T-cell (primary cell): ENCODE results near the gene IRF9. TPM values are rescaled to one million over a fixed set of nuclear protein-coding genes. Genes with fewer than 3 reads are reported as not detected.
A peak's percentile ranks its signal among the peaks of the same experiment; 100 is the strongest.

Experiments used
- ATAC-seq, 4 experiments: fragments of 200-7000 bp in 3 of 4; fragments of 150-1000 bp in 1 of 4; cut with Tn5 transposase; replicated peaks in 1 of 4; 1 replicate in 3 of 4; 2 replicates in 1 of 4; pipeline ENCODE4 v1.10.0; 2021; ENCODE audit warnings: moderate library complexity in 3 of 4, mild to moderate bottlenecking in 2 of 4, moderate number of reproducible peaks in 1 of 4
- CTCF ChIA-PET, 2 donors: fragments of 300-600 bp; sonication (Branson Sonifier 250); formaldehyde crosslinking; loops; one replicate each; lab custom pipeline; 2022; ENCODE audit warnings: antibody characterized with exemption in 2 of 2; lab: Charles Lee
- POLR2A ChIA-PET, 2 donors: fragments of 300-600 bp; sonication (Branson Sonifier 250); formaldehyde crosslinking; loops; one replicate each; lab custom pipeline; 2022; ENCODE audit warnings: antibody characterized with exemption in 2 of 2; lab: Charles Lee
- DNase-seq, 35 experiments: peaks; one replicate each; pipeline versions ENCODE4 v3.0.0 to v3.0.0-alpha.2; 2013 to 2023
- H3K27ac ChIP-seq: one replicate; pipeline ENCODE4 v1.5.1; 2013; ENCODE audit warnings: low read length
- H3K27me3 ChIP-seq, 2 experiments: replicated peaks in 1 of 2; 1 replicate in 1 of 2; 2 replicates in 1 of 2; pipeline versions ENCODE4 v1.6.1 to v1.7.0; 2013; ENCODE audit warnings: low read length in 1 of 2, mixed read lengths in 1 of 2; ENCODE audit not compliant: control insufficient read depth in 2 of 2, insufficient read depth in 2 of 2; ENCODE audit errors: extremely low read depth in 1 of 2
- H3K36me3 ChIP-seq, 2 donors: 1 replicate in 1 of 2; 2 replicates in 1 of 2; pipeline versions ENCODE4 v1.6.1 to v1.7.0; 2013; ENCODE audit warnings: low read length in 1 of 2; ENCODE audit not compliant: control insufficient read depth in 2 of 2, insufficient read depth in 1 of 2; ENCODE audit errors: extremely low read depth in 1 of 2
- H3K4me1 ChIP-seq, 2 experiments: 1 replicate in 1 of 2; 2 replicates in 1 of 2; pipeline versions ENCODE4 v1.6.1 to v1.7.0; 2013; ENCODE audit warnings: low read length in 2 of 2, mixed read lengths in 1 of 2; ENCODE audit not compliant: insufficient read depth in 2 of 2, control insufficient read depth in 1 of 2; ENCODE audit errors: extremely low read depth in 1 of 2
- H3K4me3 ChIP-seq, 2 donors: 1 replicate in 1 of 2; 2 replicates in 1 of 2; pipeline versions ENCODE4 v1.5.1 to v1.7.0; 2013; ENCODE audit warnings: mild to moderate bottlenecking in 2 of 2, low read length in 1 of 2, moderate library complexity in 1 of 2; ENCODE audit not compliant: control insufficient read depth in 1 of 2; ENCODE audit errors: extremely low read depth in 1 of 2
- H3K9me3 ChIP-seq: 2 replicates; pipeline ENCODE4 v1.7.0; 2013
- H3K27ac Mint-ChIP-seq, 2 donors: one replicate each; pipeline ENCODE4 v1.8.0; 2020 to 2021; ENCODE audit warnings: mild to moderate bottlenecking in 2 of 2, mixed read lengths in 2 of 2
- H3K27me3 Mint-ChIP-seq, 2 donors: one replicate each; pipeline ENCODE4 v1.8.0; 2021 to 2022; ENCODE audit warnings: mixed read lengths in 2 of 2
- H3K36me3 Mint-ChIP-seq: one replicate; pipeline ENCODE4 v1.8.0; 2021; ENCODE audit warnings: mixed read lengths
- H3K4me1 Mint-ChIP-seq, 3 donors: one replicate each; pipeline ENCODE4 v1.8.0; 2020 to 2022; ENCODE audit warnings: mixed read lengths in 3 of 3, mild to moderate bottlenecking in 1 of 3
- H3K4me3 Mint-ChIP-seq, 3 donors: one replicate each; pipeline ENCODE4 v1.8.0; 2020 to 2022; ENCODE audit warnings: mild to moderate bottlenecking in 3 of 3, mixed read lengths in 3 of 3, moderate library complexity in 3 of 3
- H3K9me3 Mint-ChIP-seq, 3 donors: one replicate each; pipeline ENCODE4 v1.8.0; 2020 to 2022; ENCODE audit warnings: mixed read lengths in 3 of 3
- WGBS: methylation state at CpG from one replicate; pipeline ENCODE4 v1.1.5; 2013; ENCODE audit warnings: missing lambda C conversion rate; ENCODE audit not compliant: insufficient coverage; 5-methylcytosine and 5-hydroxymethylcytosine counted together
- total RNA-seq, 35 experiments: library from RNA in 6 of 35; stranded (reverse) in 6 of 35; fragments of 120-200 nt in 1 of 35; gene quantifications; one replicate each; pipeline versions ENCODE4 v1.2.1 to v1.2.4 and lab custom pipeline; 2013 to 2026

IRF9 gene
- total RNA-seq, 5 donors from 2014 or later (not counting 1 experiment from before 2014, with no cell fraction given) = 201 to 285 (median 215) TPM

GRCh38 chr14:24183014-24183481, 22.0 kb downstream of the IRF9 start:
- DNase-seq = no peak
- Histone ChIP-seq H3K27ac (no peak overlapping the region), H3K27me3 (no peaks in the 10 kb centered on the region), H3K4me1 (peaks cover 3 to 16% of the 10 kb centered on the region in 2 experiments), H3K36me3 (peaks cover 34 to 87% of the 10 kb centered on the region in 2 donors), H3K4me3 (no peak overlapping the region), H3K9me3 (no peaks in the 10 kb centered on the region)
- no peak for ATAC-seq
- WGBS = 98% methylated on average over 9 of the region's 15 CpGs
- Mint-ChIP-seq H3K4me1 (peaks cover 12 to 15% (median 13%) of the 10 kb centered on the region in 3 donors), H3K36me3 (peaks cover 39% of the 10 kb centered on the region), H3K4me3 (no peak overlapping the region), H3K9me3 (no peaks in the 10 kb centered on the region), H3K27ac (no peak overlapping the region), H3K27me3 (no peaks in the 10 kb centered on the region)
- CTCF ChIA-PET = interaction anchor here in 1 of 2 donors (1.1 kb wide), 1 partner anchor 21 kb away, joined by 4 read pairs; no protein-coding TSS in a partner anchor
- POLR2A ChIA-PET = no interaction called here

GRCh38 chr14:24184104-24184970, 23.3 kb downstream of the IRF9 start:
- Histone ChIP-seq H3K4me1 (peaks cover 3 to 27% of the 10 kb centered on the region in 2 experiments), H3K4me3 (no peak overlapping the region), H3K9me3 (no peaks in the 10 kb centered on the region), H3K36me3 (peaks cover 32 to 74% of the 10 kb centered on the region in 2 donors), H3K27ac (no peak overlapping the region), H3K27me3 (no peaks in the 10 kb centered on the region)
- Mint-ChIP-seq H3K4me3 (no peak overlapping the region), H3K9me3 (no peaks in the 10 kb centered on the region), H3K27me3 (no peaks in the 10 kb centered on the region), H3K27ac (no peak overlapping the region), H3K4me1 (peaks cover 21 to 25% (median 24%) of the 10 kb centered on the region in 3 donors), H3K36me3 (peaks cover 35% of the 10 kb centered on the region)
- ChIA-PET POLR2A (interaction anchor here (0.6 to 0.9 kb wide), 3 partner anchors 11 to 27 kb away, joined by 3 to 5 read pairs (median 3); partner anchors contain the start of gene TM9SF1 (in 1 of the 2)), CTCF (interaction anchor here (0.5 to 1.1 kb wide), 2 partner anchors 23 to 553 kb away, joined by 3 to 4 read pairs; no protein-coding TSS in a partner anchor)
- WGBS = 97% methylated on average over 14 of the region's 19 CpGs
- ATAC-seq (no peak), DNase-seq (no peak)

GRCh38 chr14:24185026-24185425, 24.0 kb downstream of the IRF9 start:
- no peak overlapping the region for H3K4me3 ChIP-seq
- Mint-ChIP-seq H3K27me3 (no peaks in the 10 kb centered on the region), H3K27ac (no peak overlapping the region), H3K9me3 (no peaks in the 10 kb centered on the region), H3K36me3 (peaks cover 30% of the 10 kb centered on the region), H3K4me1 (peaks cover 23 to 29% (median 27%) of the 10 kb centered on the region in 3 donors), H3K4me3 (no peak overlapping the region)
- peaks cover 28 to 67% of the 10 kb centered on the region in 2 donors for H3K36me3 ChIP-seq
- ChIA-PET POLR2A (interaction anchor here (0.7 to 0.9 kb wide), 2 partner anchors 10 to 14 kb away, joined by 3 to 5 read pairs; partner anchors contain the start of gene TM9SF1 (in 1 of the 2)), CTCF (interaction anchor here in 1 of 2 donors (0.5 kb wide), 1 partner anchor 554 kb away, joined by 3 read pairs; no protein-coding TSS in a partner anchor)
- DNase-seq = no peak
- H3K9me3 ChIP-seq = no peaks in the 10 kb centered on the region
- H3K27ac ChIP-seq = no peak overlapping the region
- ATAC-seq = no peak
- H3K4me1 ChIP-seq = peaks cover 3 to 30% of the 10 kb centered on the region in 2 experiments
- no peaks in the 10 kb centered on the region for H3K27me3 ChIP-seq
- WGBS = 96% methylated on average over 5 of the region's 7 CpGs

- WGBS = 96% methylated on average over 10 of the region's 11 CpGs
- H3K27ac Mint-ChIP-seq = no peak overlapping the region
- Histone ChIP-seq H3K4me3 (no peak overlapping the region), H3K27ac (no peak overlapping the region), H3K4me1 (peaks cover 3 to 30% of the 10 kb centered on the region in 2 experiments), H3K9me3 (no peaks in the 10 kb centered on the region), H3K36me3 (peaks cover 24 to 67% of the 10 kb centered on the region in 2 donors), H3K27me3 (no peaks in the 10 kb centered on the region)
- CTCF ChIA-PET = interaction anchor here in 1 of 2 donors (0.6 to 0.7 kb wide), 2 partner anchors 24 to 41 kb away, joined by 3 read pairs; partner anchors contain the start of gene IRF9
- peaks cover 23 to 30% (median 27%) of the 10 kb centered on the region in 3 donors for H3K4me1 Mint-ChIP-seq
- DNase-seq (no peak), ATAC-seq (no peak)
- POLR2A ChIA-PET = interaction anchor here in 1 of 2 donors (0.9 kb wide), 1 partner anchor 10 kb away, joined by 3 read pairs; the partner anchor contains the start of gene TM9SF1
- H3K9me3 Mint-ChIP-seq = no peaks in the 10 kb centered on the region
- H3K36me3 Mint-ChIP-seq = peaks cover 25% of the 10 kb centered on the region
- no peaks in the 10 kb centered on the region for H3K27me3 Mint-ChIP-seq
- no peak overlapping the region for H3K4me3 Mint-ChIP-seq
Measured at GRCh38 chr14:24185741-24186140, 24.7 kb downstream of the IRF9 start.

- no peak for ATAC-seq
- POLR2A ChIA-PET = interaction anchor here in 1 of 2 donors (0.6 to 0.8 kb wide), 2 partner anchors 26 to 36 kb away, joined by 3 to 7 read pairs; partner anchors contain the start of gene IRF9
- WGBS = 100% methylated on average over 3 of the region's 10 CpGs
- H3K9me3 ChIP-seq = no peaks in the 10 kb centered on the region
- H3K27me3 Mint-ChIP-seq = no peaks in the 10 kb centered on the region
- H3K27ac ChIP-seq = no peak overlapping the region
- peaks cover 26% of the 10 kb centered on the region for H3K36me3 Mint-ChIP-seq
- peak overlapping the region; percentile 59 to 72 for H3K27ac Mint-ChIP-seq
- no peak overlapping the region for H3K4me3 ChIP-seq
- H3K4me3 Mint-ChIP-seq = peak overlapping the region; percentile 70 to 89 (median 86)
- DNase-seq = no peak
- H3K4me1 Mint-ChIP-seq = peaks cover 28 to 38% (median 30%) of the 10 kb centered on the region in 3 donors
- H3K27me3 ChIP-seq = no peaks in the 10 kb centered on the region
- H3K9me3 Mint-ChIP-seq = no peaks in the 10 kb centered on the region
- H3K36me3 ChIP-seq = peaks cover 20 to 61% of the 10 kb centered on the region in 2 donors
- H3K4me1 ChIP-seq = peaks cover 3 to 30% of the 10 kb centered on the region in 2 experiments
- CTCF ChIA-PET = no interaction called here
Measured at GRCh38 chr14:24186831-24187538, 25.9 kb downstream of the IRF9 start.
